ENCODE data around the gene SKIL.

SKIL gene

DNA sequence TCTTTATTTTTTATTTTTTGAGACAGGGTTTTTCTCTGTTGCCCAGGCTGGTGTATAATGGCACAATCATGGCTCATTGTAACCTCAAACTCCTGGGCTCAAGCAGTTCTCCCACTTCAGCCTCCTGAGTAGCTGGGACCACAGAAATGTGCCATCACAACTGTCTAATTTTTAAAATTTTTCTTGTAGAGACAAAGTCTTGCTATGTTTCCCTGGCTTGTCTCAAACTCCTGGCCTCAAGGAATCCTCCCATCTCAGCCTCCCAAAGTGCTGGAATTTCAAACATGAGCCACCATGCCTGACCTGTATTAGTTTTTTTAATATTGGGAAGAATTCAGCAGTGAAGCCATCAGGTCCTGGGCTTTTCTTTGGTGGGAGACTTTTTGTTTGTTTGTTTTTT lies 47.6 kb downstream of the SKIL start:
- DNase-seq: no peak

DNA sequence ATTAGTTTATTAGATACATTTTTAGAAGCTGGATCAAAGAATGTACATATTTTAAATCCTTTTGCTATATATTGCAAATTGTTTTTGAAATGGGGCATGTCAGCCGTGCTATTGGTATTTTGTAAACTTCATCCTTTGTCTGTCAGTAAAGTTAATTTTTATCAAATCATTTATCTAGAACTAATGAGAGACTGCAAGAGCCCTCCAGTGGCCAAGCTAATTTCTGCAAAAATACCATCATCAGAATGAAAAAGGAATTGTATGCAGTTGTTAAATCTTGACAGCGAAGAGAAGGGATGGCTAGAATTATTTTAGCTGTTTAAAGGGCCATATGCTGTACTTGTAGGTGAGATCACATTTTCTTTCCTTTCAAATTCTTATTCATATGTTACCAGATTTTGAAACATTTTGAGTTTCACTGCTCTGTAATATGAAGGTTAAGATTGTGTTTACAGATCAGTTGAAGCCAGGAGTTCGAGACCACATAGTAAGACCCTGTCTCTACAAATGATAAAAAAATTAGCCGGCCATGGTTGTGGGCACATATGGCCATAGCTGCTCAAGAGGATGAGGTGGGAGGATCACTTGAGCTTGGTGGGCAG lies 53.0 kb downstream of the SKIL start:
- DNase-seq: peak in 1 of 2 donors; percentile 18

DNA sequence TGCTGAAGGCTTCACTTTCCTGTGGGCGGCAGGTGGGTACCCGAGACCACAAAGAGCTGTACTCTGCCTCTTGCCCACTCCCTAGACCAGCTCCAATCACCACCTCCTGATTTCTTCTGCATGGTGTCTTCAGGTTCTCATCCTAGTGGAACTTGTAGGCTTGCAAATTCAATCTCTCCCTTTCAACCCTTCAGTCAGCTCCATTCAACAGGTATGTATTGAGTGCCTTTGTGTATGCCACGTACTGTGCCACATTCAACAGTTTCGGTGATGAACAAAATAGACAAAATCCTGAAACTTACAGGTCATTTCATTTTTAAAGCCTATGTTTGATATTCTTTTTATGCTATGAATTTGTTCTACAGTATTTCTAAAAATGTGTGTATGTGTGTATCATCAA lies 55.8 kb downstream of the SKIL start:
- no peak for DNase-seq

DNA sequence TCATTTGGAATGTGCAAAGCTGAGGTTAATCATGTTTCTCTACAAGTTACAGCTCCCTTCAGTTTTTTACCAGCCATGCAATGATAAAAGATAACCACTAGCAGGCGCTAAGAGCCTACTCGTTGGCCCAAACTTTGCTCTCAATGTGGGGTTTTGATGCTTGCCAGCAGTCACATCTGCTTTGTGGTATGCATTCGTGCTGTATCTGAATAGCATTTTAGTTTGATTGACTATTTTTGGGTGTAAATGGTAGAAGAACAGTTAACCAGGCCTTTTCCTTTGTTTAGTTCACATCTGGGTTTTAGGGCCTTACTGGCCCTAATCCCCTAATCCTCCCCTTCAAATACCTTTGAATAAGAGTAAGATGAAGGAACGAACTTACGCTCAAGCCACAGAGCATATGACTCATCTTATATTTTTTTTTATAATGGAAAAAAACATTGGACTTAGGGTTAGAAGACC lies 56.7 kb downstream of the SKIL start:
- peak; percentile 18 to 58 for DNase-seq

DNA sequence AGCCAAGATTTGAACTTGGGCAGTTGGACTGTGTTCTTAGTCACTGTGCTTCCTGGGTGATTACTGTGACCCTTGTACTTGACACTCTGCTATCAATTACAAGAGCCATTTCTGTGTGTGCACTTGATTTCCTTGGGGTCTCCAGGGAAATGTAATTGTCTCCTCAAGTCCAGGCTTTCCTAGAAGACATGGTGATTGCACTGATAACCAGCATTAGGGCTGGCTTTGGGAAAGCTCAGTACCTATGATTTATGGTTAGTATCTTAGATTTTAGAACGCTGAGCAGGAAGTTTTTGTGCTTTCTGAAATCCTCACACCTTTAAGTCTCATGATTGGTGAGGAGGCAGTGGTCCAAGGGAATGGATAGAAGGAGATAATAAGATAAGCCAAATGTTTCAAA lies 59.6 kb downstream of the SKIL start:
- DNase-seq: no peak

DNA sequence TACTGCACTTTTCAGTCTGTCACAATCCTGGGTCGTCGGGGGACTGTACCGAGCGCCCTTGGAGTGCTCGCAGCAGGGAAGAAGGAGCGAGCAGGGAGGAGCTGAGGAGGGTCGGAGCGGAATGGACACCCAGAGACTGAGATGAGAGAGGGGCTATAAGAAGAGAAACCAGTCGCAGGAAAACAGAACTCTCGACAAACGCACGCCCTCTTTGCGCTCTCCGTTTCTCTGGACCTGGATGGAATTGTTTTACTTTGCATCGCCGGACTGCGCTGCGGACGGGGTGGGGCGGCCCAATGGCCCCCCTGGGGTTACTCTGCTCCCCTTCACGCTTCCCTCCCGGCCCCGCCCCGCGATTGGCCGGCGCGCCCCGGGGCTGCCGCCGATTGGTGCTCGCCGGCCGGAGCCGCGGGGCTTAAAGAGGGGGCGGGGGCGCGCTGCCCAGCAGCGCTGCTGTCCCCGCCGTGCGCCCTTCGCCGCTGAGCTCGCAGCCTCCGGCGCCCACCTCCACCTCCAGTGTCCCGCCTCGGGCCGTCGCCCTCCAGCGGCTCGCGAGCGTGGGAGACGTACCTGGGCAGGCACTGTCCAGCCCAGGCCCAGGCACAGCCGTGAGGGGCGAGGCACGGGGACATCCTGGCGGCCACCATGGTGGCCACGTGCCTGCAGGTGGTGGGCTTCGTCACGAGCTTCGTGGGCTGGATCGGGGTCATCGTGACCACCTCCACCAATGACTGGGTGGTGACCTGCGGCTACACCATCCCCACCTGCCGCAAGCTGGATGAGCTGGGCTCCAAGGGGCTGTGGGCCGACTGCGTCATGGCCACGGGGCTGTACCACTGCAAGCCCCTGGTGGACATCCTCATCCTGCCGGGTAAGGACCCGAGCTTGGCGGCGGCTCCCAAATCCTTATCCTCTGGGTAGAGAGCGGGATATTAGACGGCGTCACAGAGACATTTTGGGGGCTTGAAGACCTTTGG lies 61.2 kb downstream of the SKIL start, which contains the start of gene CLDN11:
Gene CLDN11 (plus strand): TSS at position 447 of the 977 bp plus-strand sequence. CDS start 199 bp downstream, at position 646.
- DNase-seq: no peak

DNA sequence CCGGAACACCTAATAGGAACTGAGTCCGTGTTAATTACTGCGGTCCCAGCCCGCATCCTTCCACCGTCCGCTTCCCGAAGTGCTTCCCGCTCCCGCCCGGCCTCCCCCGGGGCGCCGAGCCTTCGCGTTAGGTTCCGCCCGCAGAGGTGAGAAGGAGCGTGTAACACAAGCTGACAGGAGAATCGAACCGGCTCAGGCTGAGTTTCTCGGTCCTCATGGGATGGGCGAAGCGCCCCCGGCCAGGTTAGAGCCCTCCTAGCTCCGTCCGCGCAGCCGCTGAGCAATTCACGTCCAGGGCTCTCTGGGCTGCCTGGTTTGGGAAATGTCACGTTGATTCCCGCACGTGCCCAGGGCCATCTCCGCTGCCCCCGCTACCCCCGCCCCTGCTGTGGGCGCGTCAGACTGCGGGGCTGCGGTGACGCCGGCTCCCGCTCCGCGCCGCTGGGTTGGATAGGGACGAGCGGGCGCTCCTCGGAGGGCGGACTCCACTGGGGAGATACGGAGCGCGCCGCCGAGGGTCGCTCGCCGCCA lies 62.1 kb downstream of the SKIL start:
- no peak for DNase-seq

DNA sequence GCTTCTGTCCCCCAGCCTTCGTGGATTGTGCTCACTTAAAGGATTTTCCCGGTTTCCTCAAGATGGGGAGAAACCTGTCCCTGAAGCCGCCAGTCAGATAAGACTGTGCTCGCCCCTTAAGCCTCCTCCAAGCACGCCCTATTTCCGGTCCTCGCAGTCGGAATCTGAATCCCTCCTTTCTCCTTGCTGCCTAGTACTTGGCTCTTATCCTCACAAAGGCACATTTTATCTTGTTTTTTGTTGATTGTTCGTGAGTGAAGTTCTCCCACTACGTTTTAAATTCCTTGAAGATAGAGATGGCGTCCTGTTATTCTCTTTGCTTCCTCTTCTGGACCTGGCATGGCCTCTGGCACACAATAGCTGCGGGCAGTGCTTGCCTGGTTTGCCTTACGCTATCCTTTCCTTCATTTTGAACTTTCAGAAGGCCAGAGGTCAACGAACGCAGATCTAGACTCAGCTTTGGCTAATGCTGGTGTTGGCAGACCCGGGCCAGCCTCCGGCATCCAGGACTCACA lies 62.8 kb downstream of the SKIL start:
- DNase-seq: no peak

DNA sequence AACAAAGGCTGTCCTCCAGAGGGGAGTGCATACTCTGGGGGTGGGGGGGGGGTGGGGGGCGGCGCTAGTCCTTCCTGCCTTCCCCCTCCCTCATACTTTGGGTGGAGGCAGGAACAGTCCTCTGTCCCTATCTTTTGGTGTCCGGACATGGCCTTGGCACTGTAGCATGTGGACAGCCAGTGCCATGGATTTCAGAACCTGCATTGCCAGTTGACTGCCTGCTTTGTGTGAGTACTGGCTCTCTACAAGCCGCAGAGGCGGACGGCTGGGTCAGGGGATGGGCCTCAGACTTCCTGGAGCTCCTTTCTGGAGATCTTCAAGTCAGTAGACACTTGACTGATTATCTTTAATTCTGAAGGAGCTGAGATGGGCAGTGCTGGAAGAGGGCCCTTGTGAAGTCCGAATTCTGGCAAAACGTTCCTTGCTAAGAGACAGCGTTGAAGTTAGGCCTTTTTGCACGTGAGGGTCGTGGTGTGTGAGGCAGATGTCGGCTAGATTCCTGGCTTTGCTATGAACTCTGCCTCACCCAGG lies 63.7 kb downstream of the SKIL start:
- no peak for DNase-seq

DNA sequence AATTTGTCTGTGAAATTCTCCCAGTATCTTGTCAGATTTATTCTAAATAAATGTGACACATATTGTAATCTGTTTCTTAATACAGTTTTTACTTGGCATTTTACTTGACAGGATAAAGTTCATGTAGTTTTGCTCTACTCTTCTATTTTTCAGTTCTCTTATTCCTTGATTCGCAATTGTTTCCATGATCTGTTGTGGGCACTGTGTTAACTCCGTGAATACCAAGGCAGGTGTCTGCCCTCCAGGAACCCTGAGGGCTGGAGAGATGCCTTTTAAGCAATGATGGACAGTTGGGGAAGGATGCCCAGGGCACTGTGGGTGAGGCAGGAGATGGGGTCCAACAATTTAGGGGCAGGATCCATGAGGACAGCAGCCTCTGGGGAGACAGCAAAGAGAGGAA lies 64.2 kb downstream of the SKIL start:
- no peak for DNase-seq

DNA sequence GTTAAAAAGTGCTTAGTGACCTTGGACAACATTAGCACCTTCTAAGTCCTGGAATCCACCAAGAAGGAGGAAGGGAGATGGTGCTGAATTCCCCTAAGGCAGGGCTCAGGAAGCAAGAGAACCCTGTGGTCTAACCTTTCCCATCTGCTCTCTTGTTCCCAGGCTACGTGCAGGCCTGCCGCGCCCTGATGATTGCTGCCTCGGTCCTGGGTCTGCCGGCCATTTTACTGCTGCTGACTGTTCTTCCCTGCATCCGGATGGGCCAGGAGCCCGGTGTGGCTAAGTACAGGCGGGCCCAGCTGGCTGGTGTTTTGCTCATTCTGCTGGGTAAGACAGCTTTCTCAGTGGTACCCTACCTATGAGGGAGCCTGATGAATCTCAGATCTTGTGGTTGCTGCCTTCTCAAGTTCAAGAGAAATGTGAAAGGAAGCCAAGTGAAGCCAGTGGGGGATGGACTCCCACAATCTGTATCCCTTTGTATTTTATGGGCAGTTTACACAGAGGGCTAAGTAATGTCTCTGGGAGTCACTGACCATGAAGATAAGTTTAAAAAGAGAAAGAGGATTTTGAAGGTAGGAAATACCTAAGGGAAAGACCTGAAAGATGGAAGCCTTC lies 65.6 kb downstream of the SKIL start:
- DNase-seq: no peak

DNA sequence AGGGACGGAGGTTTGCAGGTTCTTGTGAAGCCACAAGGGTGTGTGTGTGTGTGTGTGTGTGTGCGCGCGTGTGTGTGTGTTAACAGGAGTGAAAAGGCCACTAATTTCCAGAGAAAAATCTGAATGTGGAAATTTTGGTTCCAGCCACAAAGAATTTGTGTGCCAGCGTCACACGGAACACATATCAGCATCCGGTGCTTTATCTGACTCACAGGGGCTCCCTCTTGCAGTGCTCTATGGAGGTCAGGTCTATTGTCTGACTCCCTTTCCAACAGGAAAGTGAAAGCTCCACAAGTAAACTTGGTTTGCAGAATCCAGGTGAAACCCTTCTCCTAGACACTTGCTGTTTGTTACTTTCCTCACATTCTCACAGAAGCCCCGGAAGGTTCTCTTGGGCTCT lies 67.4 kb downstream of the SKIL start:
- no peak for DNase-seq

DNA sequence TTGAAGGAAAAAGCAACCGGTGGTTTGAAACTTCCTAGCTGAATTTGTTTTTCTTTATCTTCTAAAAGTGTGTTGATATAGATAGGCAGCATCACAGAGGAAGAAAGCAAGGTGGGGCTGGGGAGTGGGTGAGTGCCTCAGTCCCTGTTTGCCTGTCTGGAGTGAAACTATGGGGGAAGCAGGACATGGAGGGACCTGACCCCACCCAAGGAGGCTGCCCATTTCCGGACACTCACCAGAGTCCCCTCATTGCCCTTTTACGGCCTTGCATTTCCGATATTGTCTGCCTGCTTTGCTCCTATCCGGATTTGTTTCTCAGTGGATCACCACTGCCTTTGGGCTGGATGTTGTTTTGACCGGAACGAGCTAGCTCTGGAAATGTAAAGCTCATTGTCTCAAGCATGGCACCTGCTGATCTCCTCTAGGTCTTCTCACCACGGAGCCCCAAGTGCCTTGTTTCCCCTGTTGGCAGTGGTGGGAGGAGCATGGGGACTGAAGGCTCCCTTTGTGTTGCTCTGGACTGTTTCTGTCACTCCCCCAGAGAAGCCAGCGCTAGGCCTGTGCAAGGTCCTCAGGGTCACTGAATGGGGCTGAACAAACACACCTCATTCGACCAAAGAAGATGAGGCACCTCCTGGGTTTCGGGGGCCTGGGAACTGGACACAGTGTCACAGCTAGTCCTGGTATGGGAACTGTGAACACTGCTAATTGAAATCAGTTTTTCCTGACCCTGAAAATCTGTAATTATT lies 68.2 kb downstream of the SKIL start:
- no peak for DNase-seq

DNA sequence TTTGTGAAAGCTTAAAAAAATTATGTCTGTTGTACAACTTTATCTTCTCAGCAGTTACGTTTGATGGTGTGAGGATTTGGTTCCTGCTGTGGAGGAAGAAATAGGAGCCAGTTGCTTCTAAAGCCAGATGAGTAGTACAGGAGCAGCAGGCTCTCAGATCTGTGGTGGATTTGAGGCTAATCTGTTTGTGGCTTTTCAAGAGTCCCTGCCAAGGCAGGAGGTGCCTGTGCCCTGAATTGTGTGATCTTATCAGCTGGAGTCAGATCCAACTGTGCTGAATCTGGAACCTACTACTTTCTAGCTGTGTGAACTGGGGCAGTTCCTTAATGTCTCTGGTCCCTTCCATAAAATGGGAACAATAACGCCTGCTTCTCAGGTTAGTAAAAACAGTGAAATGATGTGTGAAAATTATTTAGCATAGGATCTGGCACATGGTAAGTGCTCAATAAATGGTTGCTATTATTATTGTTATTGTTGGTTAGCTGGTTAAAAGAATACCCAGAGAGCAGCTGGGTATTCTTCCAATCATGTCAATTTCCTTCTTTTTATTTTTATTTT lies 68.8 kb downstream of the SKIL start:
- DNase-seq: no peak

DNA sequence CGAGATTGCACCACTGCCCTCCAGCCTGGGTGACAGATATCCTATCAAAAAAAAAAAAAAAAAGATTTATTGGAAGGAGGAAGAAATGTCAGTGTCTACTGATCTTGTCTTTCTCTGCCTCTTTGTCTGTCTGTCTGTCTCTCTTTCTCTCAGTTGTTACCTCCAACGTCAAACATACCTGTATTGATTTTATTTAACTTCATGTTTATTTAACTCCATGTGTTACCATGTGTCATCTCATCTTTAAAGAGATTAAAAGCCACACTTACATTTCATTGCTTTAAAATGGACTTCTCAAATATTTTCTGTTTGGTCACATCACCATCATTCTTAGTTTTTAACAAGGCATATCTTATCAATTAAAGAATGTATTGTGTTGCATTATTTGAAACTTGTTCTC lies 70.6 kb downstream of the SKIL start:
- no peak for DNase-seq

DNA sequence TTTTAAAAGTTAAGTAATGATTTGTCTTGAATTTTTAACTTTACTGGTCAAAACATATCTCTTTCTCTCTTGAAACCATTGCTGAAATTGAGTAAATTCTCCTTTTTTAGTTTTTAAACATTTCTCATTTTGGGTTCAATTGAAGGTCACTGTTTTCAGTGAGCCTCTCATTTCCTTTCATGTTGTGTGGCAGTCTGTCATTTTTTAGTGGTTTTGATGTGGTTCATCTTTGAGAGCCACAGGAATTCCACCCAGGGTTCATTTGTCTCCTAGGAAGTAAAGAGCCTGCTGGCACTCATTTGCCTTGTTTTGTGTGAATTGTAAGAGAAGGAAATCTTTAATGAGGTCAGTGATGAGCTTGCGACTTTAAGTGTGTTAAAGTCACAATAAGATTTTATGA lies 71.5 kb downstream of the SKIL start:
- DNase-seq: no peak

DNA sequence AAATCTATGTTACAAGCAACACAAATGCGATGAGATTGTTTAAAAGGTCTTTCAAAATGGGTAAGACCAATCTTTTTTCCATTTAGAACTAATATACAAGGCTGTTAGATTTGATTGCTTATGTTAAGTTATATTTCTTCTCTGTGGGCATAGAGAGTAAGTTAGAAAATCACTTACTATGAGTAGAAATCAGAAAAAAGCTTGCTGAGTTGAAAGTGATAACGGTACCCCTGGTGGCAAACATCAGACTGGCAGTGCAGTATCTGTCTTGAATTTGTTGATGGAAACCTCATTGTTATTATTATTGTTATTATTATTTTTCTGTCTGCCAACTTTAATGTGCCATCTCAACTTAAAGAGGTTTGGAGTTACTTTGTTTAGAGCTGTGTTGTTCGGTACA lies 73.5 kb downstream of the SKIL start:
- DNase-seq: no peak

DNA sequence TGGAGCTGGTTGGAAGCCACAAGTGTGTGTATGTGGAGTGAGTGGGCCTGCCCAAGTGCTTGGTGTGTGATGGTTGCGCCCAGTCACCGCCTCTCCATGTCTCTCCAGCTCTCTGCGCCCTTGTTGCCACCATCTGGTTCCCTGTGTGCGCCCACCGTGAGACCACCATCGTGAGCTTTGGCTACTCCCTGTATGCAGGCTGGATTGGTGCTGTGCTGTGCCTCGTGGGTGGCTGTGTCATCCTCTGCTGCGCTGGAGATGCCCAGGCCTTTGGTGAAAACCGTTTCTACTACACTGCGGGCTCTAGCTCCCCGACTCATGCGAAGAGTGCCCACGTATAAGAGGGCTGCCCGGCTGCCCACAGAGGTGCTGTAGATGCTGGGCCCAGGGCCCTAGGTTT lies 74.9 kb downstream of the SKIL start:
- no peak for DNase-seq

DNA sequence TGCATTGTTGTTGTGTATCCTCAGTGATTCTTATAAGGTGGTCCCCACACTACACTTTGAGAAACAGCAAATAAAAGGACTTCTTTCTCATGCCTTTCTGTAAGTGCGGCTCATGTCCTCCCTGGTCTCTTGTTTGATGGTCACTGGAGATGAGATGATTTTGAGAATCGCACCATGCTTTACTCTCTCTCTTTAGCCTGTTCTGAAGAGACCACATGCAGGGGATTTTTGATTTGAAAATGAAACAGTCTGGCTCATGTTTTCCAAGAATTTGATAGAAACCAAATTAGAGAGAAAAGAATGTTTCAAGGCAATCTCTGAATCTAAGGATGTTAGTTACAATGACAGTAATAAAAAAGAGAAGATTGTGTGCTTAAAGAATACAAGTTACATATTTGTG lies 79.2 kb downstream of the SKIL start:
- DNase-seq: no peak

DNA sequence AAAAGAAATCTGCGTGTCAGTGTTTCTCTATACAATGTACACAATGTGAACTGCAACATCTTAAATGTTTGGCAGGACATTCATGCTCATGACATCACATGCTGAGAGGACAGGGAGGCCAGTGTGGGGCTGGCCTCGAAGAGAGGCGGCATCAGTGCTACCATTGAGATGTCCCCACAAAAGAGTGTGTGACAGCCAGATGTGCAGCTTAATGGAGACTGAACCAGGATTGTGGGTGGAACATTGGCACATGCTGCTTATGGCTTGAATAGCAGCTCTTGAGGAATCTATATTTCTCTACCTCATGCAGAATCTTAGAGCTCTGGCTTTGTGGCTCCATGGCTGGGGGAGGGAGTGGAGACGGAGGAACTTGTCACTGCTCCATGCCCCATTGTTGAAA lies 79.7 kb downstream of the SKIL start:
- DNase-seq: no peak

DNA sequence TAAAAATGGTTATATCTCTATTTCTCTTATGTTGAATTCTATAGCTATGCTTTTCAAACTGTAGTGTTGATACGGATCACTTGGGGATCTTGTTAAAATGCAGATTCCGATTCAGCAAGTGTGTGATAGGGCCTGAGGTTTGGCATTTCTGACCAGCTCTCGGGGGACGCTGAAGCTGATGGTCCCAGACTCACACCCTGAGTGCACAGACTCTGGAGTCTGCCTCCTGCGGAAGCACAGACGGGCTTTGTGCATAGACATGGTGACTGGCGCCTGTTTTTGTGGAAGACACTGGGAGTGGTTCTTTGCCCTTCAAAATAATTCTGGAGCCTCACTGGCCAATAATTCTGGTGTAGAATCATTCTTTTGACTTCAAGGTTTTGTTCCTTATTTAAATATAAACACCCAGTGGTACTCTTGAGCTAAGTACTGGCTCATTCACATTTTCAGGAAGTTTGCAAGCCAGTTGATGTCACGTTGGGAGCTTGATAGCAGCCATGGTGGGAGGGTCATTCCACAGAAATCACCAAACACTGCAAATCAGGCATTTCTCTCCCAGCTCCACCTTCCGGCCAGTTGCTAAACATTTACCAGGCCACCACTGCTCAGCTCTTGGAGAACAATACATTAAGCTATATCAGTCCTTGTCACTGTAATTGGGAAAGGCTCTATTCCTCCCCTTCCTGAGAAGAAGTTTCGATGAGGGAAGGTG lies 80.3 kb downstream of the SKIL start:
- no peak for DNase-seq
